IMR-90 (cell line): ENCODE measurements around the gene CRISPLD2. TPM values are rescaled to one million over a fixed set of nuclear protein-coding genes. Genes with fewer than 3 reads are reported as not detected.
A peak's percentile ranks its signal among the peaks of the same experiment; 100 is the strongest.

Source experiments
- ATAC-seq: fragments of 200-7000 bp; cut with Tn5 transposase; 2 replicates; pipeline ENCODE4 v1.9.1; 2020; ENCODE audit warnings: low read depth, mild to moderate bottlenecking, moderate library complexity
- BruUV-seq: library from RNA; stranded (reverse); fragments of 400-500 nt; replicated peaks from 2 replicates; lab custom pipeline; 2021; lab: Mats Ljungman, UMichigan
- CTCF ChIA-PET: fragments of 300-600 bp; formaldehyde crosslinking; extraction: SDS; loops from one replicate; lab custom pipeline; 2021; ENCODE audit warnings: antibody characterized with exemption; lab: Yijun Ruan, JAX
- POLR2A ChIA-PET: fragments of 300-600 bp; sonication (Branson Sonifier 250); formaldehyde crosslinking; loops from one replicate; lab custom pipeline; 2022; ENCODE audit warnings: antibody characterized with exemption; ENCODE audit not compliant: unreplicated experiment; lab: Charles Lee
- DNase-seq: peaks from one replicate; pipeline ENCODE4 v3.0.0; 2013
- H2AFZ ChIP-seq: replicated peaks from 2 replicates; pipeline ENCODE3; 2013; ENCODE audit warnings: low read length, mild to moderate bottlenecking; ENCODE audit not compliant: poor library complexity
- H2AK5ac ChIP-seq: 2 replicates; pipeline ENCODE4 v1.6.1; 2013; ENCODE audit warnings: low read depth, low read length, inconsistent platforms
- H2AK9ac ChIP-seq: replicated peaks from 2 replicates; pipeline ENCODE3; 2013; ENCODE audit warnings: mild to moderate bottlenecking, low read depth, low read length, moderate library complexity; ENCODE audit not compliant: poor library complexity
- H2BK120ac ChIP-seq: 2 replicates; pipeline ENCODE4 v1.6.1; 2013; ENCODE audit warnings: low read depth, low read length, inconsistent platforms
- H2BK15ac ChIP-seq: 3 replicates; pipeline ENCODE4 v1.6.1; 2013; ENCODE audit warnings: low read depth, low read length, inconsistent platforms
- H2BK20ac ChIP-seq: 2 replicates; pipeline ENCODE4 v1.6.1; 2013; ENCODE audit warnings: low read depth, mild to moderate bottlenecking, inconsistent platforms, low read length, moderate library complexity
- H2BK5ac ChIP-seq: 2 replicates; pipeline ENCODE4 v1.6.1; 2013; ENCODE audit warnings: mild to moderate bottlenecking, low read depth, low read length, inconsistent platforms; ENCODE audit not compliant: poor library complexity, severe bottlenecking
- H3K14ac ChIP-seq: replicated peaks from 2 replicates; pipeline ENCODE4 v1.6.1; 2013; ENCODE audit warnings: low read depth, low read length, inconsistent platforms
- H3K18ac ChIP-seq: 2 replicates; pipeline ENCODE4 v1.6.1; 2013; ENCODE audit warnings: low read depth, low read length, control low read depth
- H3K23ac ChIP-seq: 2 replicates; pipeline ENCODE4 v1.6.1; 2013; ENCODE audit warnings: low read depth, low read length, inconsistent platforms
- H3K27ac ChIP-seq: 2 replicates; pipeline ENCODE4 v1.5.1; 2013; ENCODE audit warnings: mild to moderate bottlenecking, control low read depth, low read length; ENCODE audit not compliant: insufficient read depth
- H3K27me3 ChIP-seq: 2 replicates; pipeline ENCODE4 v1.6.1; 2013; ENCODE audit warnings: low read length; ENCODE audit not compliant: control insufficient read depth, insufficient read depth
- H3K36me3 ChIP-seq: 2 replicates; pipeline ENCODE4 v1.6.1; 2013; ENCODE audit warnings: low read length, mixed read lengths; ENCODE audit not compliant: control insufficient read depth, insufficient read depth
- H3K4ac ChIP-seq: 2 replicates; pipeline ENCODE4 v1.6.1; 2013; ENCODE audit warnings: low read depth, low read length, inconsistent platforms
- H3K4me1 ChIP-seq: 2 replicates; pipeline ENCODE4 v1.6.1; 2013; ENCODE audit warnings: low read length, mixed read lengths; ENCODE audit not compliant: control insufficient read depth, insufficient read depth
- H3K4me2 ChIP-seq: 2 replicates; pipeline ENCODE4 v1.6.1; 2013; ENCODE audit warnings: low read depth, mild to moderate bottlenecking, control low read depth, low read length, moderate library complexity
- H3K4me3 ChIP-seq: 2 replicates; pipeline ENCODE4 v1.5.1; 2013; ENCODE audit warnings: low read depth, mild to moderate bottlenecking, control low read depth, low read length, moderate library complexity; ENCODE audit not compliant: insufficient read depth
- H3K56ac ChIP-seq: 2 replicates; pipeline ENCODE4 v1.6.1; 2013; ENCODE audit warnings: low read length, inconsistent platforms; ENCODE audit not compliant: insufficient read depth; ENCODE audit errors: extremely low read depth
- H3K79me1 ChIP-seq, 2 experiments: 2 replicates each; pipeline ENCODE4 v1.6.1; 2013; ENCODE audit warnings: low read length in 2 of 2, inconsistent platforms in 1 of 2, low read depth in 1 of 2
- H3K9ac ChIP-seq: 2 replicates; pipeline ENCODE4 v1.6.1; 2013; ENCODE audit warnings: low read depth, low read length, control low read depth
- H3K9me1 ChIP-seq: 2 replicates; pipeline ENCODE4 v1.6.1; 2013; ENCODE audit warnings: low read length, inconsistent platforms; ENCODE audit not compliant: insufficient read depth
- H3K9me3 ChIP-seq: 2 replicates; pipeline ENCODE4 v1.6.1; 2013; ENCODE audit warnings: low read length; ENCODE audit not compliant: control insufficient read depth, insufficient read depth
- H4K20me1 ChIP-seq: 2 replicates; pipeline ENCODE4 v1.6.1; 2013; ENCODE audit warnings: low read length, inconsistent platforms; ENCODE audit not compliant: insufficient read depth
- H4K5ac ChIP-seq: 2 replicates; pipeline ENCODE4 v1.6.1; 2013; ENCODE audit warnings: mild to moderate bottlenecking, low read depth, low read length, control low read depth
- H4K8ac ChIP-seq, 2 experiments: 2 replicates each; pipeline ENCODE4 v1.6.1; 2013; ENCODE audit warnings: low read depth in 2 of 2, low read length in 2 of 2, control low read depth in 1 of 2, inconsistent platforms in 1 of 2
- H4K91ac ChIP-seq: 2 replicates; pipeline ENCODE4 v1.6.1; 2013; ENCODE audit warnings: low read depth, low read length, inconsistent platforms; ENCODE audit not compliant: insufficient read depth
- BHLHE40 ChIP-seq: fragments of 150-350 bp; IDR thresholded peaks from 2 replicates; pipeline ENCODE4 v1.6.1; 2016; ENCODE audit warnings: mild to moderate bottlenecking, low read depth, low read length
- CEBPB ChIP-seq: IDR thresholded peaks from 2 replicates; pipeline ENCODE4 v1.6.1; 2012; ENCODE audit warnings: low read depth, low read length, improper control_type of control experiment
- CHD1 ChIP-seq: IDR thresholded peaks from 2 replicates; pipeline ENCODE4 v1.6.1; 2012; ENCODE audit warnings: low read depth, low read length, improper control_type of control experiment
- CTCF ChIP-seq: conservative IDR thresholded peaks from 2 replicates; pipeline ENCODE4 v1.5.1; 2012; ENCODE audit warnings: mild to moderate bottlenecking, low read depth, low read length, improper control_type of control experiment
- ELK1 ChIP-seq: fragments of 150-350 bp; IDR thresholded peaks from 2 replicates; pipeline ENCODE4 v1.6.1; 2016; ENCODE audit warnings: low read depth, mild to moderate bottlenecking, low read length, moderate library complexity, borderline replicate concordance
- FOS ChIP-seq: fragments of 150-350 bp; IDR thresholded peaks from 2 replicates; pipeline ENCODE4 v1.6.1; 2016; ENCODE audit warnings: low read depth, low read length
- MAFK ChIP-seq: IDR thresholded peaks from 2 replicates; pipeline ENCODE4 v1.6.1; 2012; ENCODE audit warnings: low read depth, low read length, improper control_type of control experiment
- MAZ ChIP-seq: IDR thresholded peaks from 2 replicates; pipeline ENCODE4 v1.6.1; 2012; ENCODE audit warnings: low read depth, mild to moderate bottlenecking, low read length, improper control_type of control experiment, moderate library complexity, borderline replicate concordance
- MXI1 ChIP-seq: IDR thresholded peaks from 2 replicates; pipeline ENCODE4 v1.6.1; 2012; ENCODE audit warnings: low read depth, mild to moderate bottlenecking, low read length, moderate library complexity, borderline replicate concordance
- NFE2L2 ChIP-seq: fragments of 150-350 bp; IDR thresholded peaks from 2 replicates; pipeline ENCODE4 v1.6.1; 2016; ENCODE audit warnings: low read depth, mild to moderate bottlenecking, low read length
- POLR2A ChIP-seq: IDR thresholded peaks from 2 replicates; pipeline ENCODE4 v1.6.1; 2012; ENCODE audit warnings: mild to moderate bottlenecking, low read depth, low read length
- RAD21 ChIP-seq: IDR thresholded peaks from 2 replicates; pipeline ENCODE4 v1.6.1; 2012; ENCODE audit warnings: low read length, improper control_type of control experiment
- RCOR1 ChIP-seq: IDR thresholded peaks from 2 replicates; pipeline ENCODE4 v1.6.1; 2012; ENCODE audit warnings: mild to moderate bottlenecking, low read length, improper control_type of control experiment; ENCODE audit not compliant: insufficient replicate concordance
- RFX5 ChIP-seq: IDR thresholded peaks from 2 replicates; pipeline ENCODE4 v1.8.0; 2012; ENCODE audit warnings: low read depth, mild to moderate bottlenecking, low read length, moderate library complexity
- SMC3 ChIP-seq: fragments of 150-350 bp; IDR thresholded peaks from 2 replicates; pipeline ENCODE4 v1.6.1; 2016; ENCODE audit warnings: low read depth, mild to moderate bottlenecking, antibody characterized with exemption, low read length, moderate library complexity
- USF2 ChIP-seq: fragments of 150-350 bp; IDR thresholded peaks from 2 replicates; pipeline ENCODE4 v1.6.1; 2017; ENCODE audit warnings: mild to moderate bottlenecking, antibody characterized with exemption, low read length, low read depth
- WGBS, 2 experiments: methylation state at CpG; one replicate each; pipeline versions ENCODE4 v1.1.5 to v1.1.7; 2013; ENCODE audit warnings: missing lambda C conversion rate in 2 of 2; ENCODE audit not compliant: insufficient read length in 1 of 2; ENCODE audit errors: extremely low coverage in 2 of 2; 5-methylcytosine and 5-hydroxymethylcytosine counted together
- dilution Hi-C: fragments of 300-500 bp; cut with HindIII; formaldehyde crosslinking; loops from one replicate; pipeline ENCODE4 v1.14.3; 2018; ENCODE audit warnings: low sequenced_read_pairs; ENCODE audit not compliant: unreplicated experiment
- in situ Hi-C: fragments of 300-500 bp; cut with MboI; formaldehyde crosslinking; loops from 3 replicates; pipeline ENCODE4 v1.14.3; 2019; ENCODE audit warnings: low sequenced_read_pairs, inconsistent platforms, mixed read lengths
- intact Hi-C: fragments of 100-400 bp; cut with micrococcal nuclease; formaldehyde crosslinking; loops from 2 replicates; pipeline ENCODE4 v1.10.0; 2022
- polyA plus RNA-seq, 3 experiments: library from polyadenylated mRNA; depleted of rRNA; stranded (reverse); fragments of >200 nt; gene quantifications; 2 replicates each; pipeline ENCODE4 v1.2.3, GENCODE V29; 2012; ENCODE audit warnings: low replicate concordance in 1 of 3
- total RNA-seq: library from RNA; depleted of rRNA; stranded (reverse); fragments of >200 nt; gene quantifications from 2 replicates; pipeline ENCODE4 v1.2.3, GENCODE V29; 2012

Gene CRISPLD2
- total and polyA plus RNA-seq, 2 of the 4 experiments (the other 2 are of a cell fraction), result 23.1 to 37.5 TPM

GRCh38 chr16:84834403-84834772 is 14.6 kb downstream of the CRISPLD2 start:
- no peak for DNase-seq
- Histone ChIP-seq H3K9me1 (peaks cover 55% of the 10 kb centered on the region), H2BK15ac (peak overlapping the region; percentile 65; the same call in 1 of the 3 replicates), H3K4me3 (no peak overlapping the region), H3K14ac (peak overlapping the region; percentile 56; the same call in 1 of the 2 replicates), H3K36me3 (peaks cover 23% of the 10 kb centered on the region), H3K9ac (no peak overlapping the region), H3K18ac (peak overlapping the region; percentile 39; the same call in 1 of the 2 replicates), H2BK5ac (peak overlapping the region; percentile 47), H3K9me3 (no peaks in the 10 kb centered on the region), H3K56ac (no peak overlapping the region), H3K27me3 (no peaks in the 10 kb centered on the region), H3K27ac (peak overlapping the region; percentile 94), H2AFZ (no peak overlapping the region), H3K4me2 (no peak overlapping the region), H2AK9ac (no peak overlapping the region), H4K8ac (peak overlapping the region in 1 of 2 experiments; percentile 6; a peak in 3 of 4 replicates), H4K91ac (peak overlapping the region; percentile 98), H3K23ac (no peak overlapping the region), H3K4me1 (peaks cover 52% of the 10 kb centered on the region), H4K20me1 (no peaks in the 10 kb centered on the region; the same call in 1 of the 2 replicates), H2AK5ac (peak overlapping the region; percentile 92), H3K79me1 (peaks cover 35 to 75% of the 10 kb centered on the region in 2 experiments; a peak in 3 of 4 replicates), H2BK20ac (peak overlapping the region; percentile 96), H2BK120ac (peak overlapping the region; percentile 100), H4K5ac (peak overlapping the region; percentile 35; the same call in 1 of the 2 replicates), H3K4ac (peak overlapping the region; percentile 96)
- TF ChIP-seq MXI1 (no peak), RFX5 (no peak), ELK1 (no peak), BHLHE40 (no peak), NFE2L2 (no peak), CHD1 (no peak), MAFK (no peak), FOS (no peak), CTCF (no peak), RAD21 (no peak), POLR2A (no peak), CEBPB (no peak), SMC3 (no peak), MAZ (no peak), RCOR1 (no peak), USF2 (no peak)
- WGBS, 2 experiments, result 100% methylated on average over 1 of the region's 6 CpGs; no CpG with 5 or more reads in 1 of the 2 experiments
- POLR2A ChIA-PET, result interaction anchor here (0.6 kb wide), 1 partner anchor 141 kb away, joined by 3 read pairs; no protein-coding TSS in a partner anchor
- CTCF ChIA-PET, result no interaction called here
- ATAC-seq, result no peak
- intact Hi-C loops (no loop called here), dilution Hi-C loops (no loop called here), in situ Hi-C loops (loop anchor here (5.0 kb wide), 1 partner anchor 77 kb away; no protein-coding TSS in a partner anchor)
- no TSS peak for BruUV-seq
